ENCODE measurements around the gene SMAD7. TPM values are rescaled to one million over a fixed set of nuclear protein-coding genes. Genes with fewer than 3 reads are reported as not detected.

The SMAD7 gene
- total RNA-seq, 1 donor from 2014 or later, result 14.7 TPM

DNA sequence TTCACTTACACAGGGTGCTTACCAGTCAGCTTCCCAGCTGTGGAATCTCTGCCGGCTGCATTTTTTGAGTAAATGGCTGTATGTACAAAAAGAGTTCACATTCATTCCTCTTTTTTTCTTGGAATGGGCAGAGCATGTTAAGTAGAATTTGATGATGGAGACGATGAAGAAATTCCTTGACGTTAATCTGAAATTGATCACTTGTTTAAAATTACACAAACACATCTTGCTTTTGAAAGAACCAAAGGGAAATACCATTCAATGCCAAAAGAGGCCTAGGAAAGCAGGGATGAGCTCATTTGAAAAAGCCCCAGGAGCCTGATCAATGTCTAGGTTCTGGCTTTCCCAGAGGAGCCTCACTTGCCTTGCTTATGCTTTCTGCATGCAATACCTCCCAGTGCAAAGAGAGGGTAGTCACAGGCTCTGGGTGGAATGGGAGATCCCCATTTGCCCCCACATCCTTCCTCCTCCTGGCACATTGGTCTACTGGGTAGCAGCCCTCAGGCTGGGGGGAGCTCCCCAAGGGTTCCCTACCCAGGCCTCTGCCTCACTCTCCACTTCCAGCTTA is 12.3 kb upstream of the SMAD7 start:
- FAIRE-seq, result no peak
- no peak for DNase-seq (ENCODE audit: low spot score in 2 of 2)

DNA sequence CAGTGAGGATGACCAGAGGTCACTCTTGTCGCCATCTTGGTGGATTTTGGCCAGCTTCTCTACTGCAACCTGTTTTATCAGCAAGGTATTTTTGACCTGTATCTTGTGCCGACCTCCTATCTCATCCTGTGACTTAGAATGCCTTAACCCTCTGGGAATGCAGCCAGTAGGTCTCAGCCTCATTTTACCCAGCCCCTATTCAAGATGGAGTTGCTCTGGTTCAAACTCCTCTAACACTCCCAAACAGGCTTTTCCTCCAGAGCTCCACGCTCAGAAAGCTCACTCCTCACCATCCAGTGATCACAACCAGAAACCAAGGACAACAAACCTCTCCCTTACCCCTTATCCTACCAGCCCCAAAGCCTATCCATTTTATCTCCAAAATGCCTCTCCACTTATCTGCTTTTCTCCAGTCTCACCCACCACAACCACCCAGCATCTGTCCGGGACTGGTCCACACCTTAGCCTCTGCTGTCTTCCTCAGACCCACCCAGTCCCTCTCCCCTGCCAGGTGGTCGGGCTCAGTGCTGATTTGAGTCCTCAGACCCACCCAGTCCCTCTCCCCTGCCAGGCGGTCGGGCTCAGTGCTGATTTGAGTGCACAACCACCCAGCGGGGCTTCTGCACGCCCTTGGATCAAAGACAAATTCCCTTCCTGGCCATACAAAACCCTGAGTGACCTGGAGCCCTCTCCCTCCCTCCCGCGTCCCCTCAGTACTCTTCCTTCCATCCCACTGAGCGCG is 11.7 kb upstream of the SMAD7 start:
- FAIRE-seq (no peak), DNase-seq (ENCODE audit: low spot score in 2 of 2) (no peak)

GRCh38 chr18:48961547-48961946 is 10.8 kb upstream of the SMAD7 start:
- DNase-seq (ENCODE audit: low spot score in 2 of 2), result no peak
- FAIRE-seq, result no peak

DNA sequence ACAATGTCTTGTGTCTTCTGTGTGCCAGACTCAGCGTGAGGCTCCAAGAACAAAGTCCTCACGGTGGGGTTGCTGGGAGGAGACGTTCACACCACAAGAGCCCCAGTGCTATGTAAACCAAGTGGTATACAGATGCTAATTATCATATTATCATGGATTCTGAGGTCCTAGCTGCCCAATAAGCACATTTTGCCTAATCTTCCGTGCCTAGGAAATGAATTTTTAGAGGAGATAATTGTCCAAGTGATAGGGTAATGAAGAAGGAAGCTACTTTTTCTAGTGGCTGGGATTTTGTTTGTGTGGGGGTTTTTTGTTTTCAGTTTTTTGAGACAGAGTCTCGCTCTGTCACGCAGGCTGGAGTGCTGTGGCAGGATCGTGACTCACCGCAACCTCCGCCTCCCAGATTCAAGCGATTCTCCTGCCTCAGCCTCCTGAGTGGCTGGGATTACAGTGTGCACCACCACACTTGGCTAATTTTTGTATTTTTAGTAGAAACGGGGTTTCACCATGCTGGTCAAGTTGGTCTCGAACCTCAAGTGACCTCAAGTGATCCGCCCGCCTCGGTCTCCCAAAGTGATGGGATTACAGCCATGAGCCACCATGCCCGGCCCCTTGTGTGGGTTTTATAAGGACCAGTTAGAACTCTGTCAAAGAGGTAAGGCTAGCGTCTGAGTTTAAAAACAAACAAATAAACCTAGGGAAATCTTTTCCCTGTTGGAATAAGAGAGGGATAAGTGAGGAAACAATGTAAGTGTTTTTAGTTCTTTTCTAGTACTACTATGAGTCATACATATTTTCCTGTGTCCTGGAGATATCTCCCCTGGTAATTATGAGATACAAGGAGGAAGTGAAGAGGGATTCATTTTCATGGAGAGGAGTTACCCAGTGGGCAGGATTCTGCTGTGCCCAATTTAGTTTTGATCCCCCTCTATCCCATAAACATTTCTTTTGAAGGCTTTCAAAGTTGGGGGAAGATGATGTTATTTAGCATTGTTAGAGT is 9.5 kb upstream of the SMAD7 start:
- no peak for FAIRE-seq
- DNase-seq (ENCODE audit: low spot score in 2 of 2), result no peak

DNA sequence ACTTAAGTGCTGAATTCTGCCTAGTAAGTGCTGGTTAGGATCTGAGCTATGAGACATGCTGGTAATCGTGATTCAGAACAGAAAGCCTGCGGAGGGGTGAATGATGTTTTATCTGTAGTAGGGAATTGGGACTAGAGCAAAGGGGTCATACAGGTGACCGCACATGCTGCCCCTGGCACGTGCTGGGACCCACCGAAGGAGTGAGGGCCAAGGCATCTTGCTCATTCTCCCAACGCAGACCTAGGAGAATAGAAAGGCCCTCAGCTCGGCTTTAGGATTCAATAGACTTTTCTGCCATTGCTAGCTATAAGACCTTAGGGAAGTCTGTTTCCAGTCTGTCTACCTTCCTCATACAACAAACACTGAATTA is 8.8 kb upstream of the SMAD7 start:
- FAIRE-seq, result no peak
- DNase-seq (ENCODE audit: low spot score in 2 of 2), result no peak

DNA sequence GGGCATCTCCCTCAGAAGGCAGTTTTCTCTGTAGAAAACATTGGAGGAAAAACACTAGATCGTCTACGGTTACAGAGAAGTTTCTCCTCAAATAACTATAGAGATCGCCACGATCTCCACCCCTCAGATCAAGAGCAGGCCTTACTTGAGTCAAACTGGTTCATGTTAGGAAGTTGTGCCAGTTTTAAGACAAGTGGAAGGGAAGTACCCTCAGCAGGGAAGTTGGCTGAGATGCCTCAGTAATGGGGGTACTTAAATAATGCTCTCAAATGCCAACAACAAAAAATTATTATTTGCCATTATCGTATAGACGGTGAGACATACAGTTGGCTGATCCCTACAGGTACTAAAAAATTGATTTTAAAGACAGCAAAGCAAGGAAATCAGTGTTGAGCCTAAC is 8.2 kb upstream of the SMAD7 start:
- DNase-seq (ENCODE audit: low spot score in 2 of 2) (no peak), FAIRE-seq (no peak)

DNA sequence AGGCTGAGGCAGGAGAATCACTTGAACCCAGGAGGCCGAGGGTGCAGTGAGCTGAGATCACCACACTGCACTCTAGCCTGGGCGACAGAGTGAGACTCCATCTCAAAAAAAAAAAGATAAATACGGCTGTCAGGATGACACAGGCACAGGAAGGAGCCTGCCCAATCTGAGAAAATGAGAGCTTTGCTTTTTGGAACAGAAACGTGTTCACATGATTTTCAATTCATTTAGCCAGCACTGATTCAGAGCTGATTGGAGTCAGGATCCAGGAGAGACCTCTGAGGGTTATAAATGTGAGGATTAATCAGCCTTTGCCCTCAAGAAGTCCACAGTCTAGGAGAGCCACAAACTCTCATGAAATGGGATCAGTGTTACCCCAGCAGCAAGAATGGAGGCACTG is 6.9 kb upstream of the SMAD7 start:
- DNase-seq (ENCODE audit: low spot score in 2 of 2) (no peak), FAIRE-seq (no peak)

GRCh38 chr18:48957136-48957535 is 6.4 kb upstream of the SMAD7 start:
- no peak for DNase-seq (ENCODE audit: low spot score in 2 of 2)
- FAIRE-seq, result no peak

DNA sequence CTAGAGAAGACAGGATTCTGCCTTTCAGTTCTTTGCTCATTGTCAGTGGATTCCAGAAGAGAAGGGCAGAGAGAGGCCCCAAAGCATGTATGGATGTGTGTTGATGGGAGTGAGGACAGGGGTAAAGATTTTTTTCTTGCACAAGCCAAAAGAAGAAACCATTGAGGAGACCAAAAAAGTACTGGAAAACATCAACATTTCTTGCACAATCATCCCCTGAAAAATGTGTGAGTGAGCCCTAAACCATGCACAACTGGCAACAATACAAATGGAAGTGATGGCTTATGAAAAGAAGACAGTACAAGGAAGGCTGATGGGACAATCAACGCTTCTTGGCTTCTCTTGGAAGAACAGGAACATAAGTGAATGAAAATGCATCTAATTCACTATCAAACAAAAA is 5.6 kb upstream of the SMAD7 start:
- DNase-seq (ENCODE audit: low spot score in 2 of 2), result no peak

GRCh38 chr18:48955830-48956261 is 5.1 kb upstream of the SMAD7 start:
- DNase-seq (ENCODE audit: low spot score in 2 of 2), result no peak
- FAIRE-seq, result no peak

More for the DNA sequence above, 5.6 kb upstream of the SMAD7 start:
- FAIRE-seq, result no peak

- DNase-seq (ENCODE audit: low spot score in 2 of 2) (no peak), FAIRE-seq (no peak)
Measured at GRCh38 chr18:48954886-48955819, 4.4 kb upstream of the SMAD7 start.

- FAIRE-seq (no peak), DNase-seq (ENCODE audit: low spot score in 2 of 2) (no peak)
Measured at GRCh38 chr18:48953104-48953706, 2.4 kb upstream of the SMAD7 start.

DNA sequence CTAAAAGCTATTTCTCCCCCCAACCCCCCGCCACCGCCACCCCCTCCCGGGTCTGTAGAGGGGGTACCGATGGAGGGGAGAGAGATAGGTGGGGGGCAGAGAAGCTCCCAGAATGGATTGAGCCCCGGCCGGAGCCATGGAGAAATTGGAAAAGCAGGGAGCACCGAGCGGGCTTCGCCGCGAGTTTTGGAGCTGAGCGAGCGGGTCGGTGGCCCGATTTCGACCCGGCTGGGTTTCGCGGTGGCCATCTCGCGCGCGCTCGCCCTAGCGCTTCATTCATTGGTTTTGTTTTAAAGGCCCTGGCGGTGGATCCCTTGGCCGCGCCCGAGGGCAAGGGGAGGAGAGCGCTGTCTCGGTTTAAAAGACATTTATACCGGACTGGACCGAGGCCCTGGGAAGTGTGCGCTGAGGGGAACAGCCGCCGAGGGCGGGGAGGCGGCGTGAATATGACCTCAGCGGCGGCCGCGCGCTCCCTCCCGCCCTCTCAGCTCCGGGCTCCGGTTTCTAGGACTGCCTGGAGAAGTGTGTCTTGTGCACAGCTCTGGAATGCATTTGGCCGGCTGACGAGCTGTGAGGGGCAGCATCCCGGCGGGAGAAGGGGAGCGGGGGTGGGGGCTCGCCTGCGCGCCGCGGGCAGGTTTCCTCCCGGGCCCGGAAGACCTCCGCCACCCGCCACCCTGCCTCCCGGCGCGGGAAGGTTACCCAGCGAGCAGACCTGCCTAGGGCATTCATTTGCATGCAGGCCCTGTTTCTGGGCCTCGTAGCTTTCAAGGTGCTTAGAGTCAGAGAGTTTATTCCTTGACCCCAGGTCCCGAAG is 1.7 kb upstream of the SMAD7 start:
- FAIRE-seq, result no peak

GRCh38 chr18:48951448-48952286 is 902 bp upstream of the SMAD7 start:
- DNase-seq (ENCODE audit: low spot score in 2 of 2) (peak; percentile 90 to 94), FAIRE-seq (no peak)

More for the DNA sequence above, 1.7 kb upstream of the SMAD7 start:
- peak; percentile 71 to 82 for DNase-seq (ENCODE audit: low spot score in 2 of 2)

- FAIRE-seq, result no peak
- DNase-seq (ENCODE audit: low spot score in 2 of 2), result peak in 1 of 2 donors; percentile 51
Measured at GRCh38 chr18:48949606-48950535, 894 bp downstream of the SMAD7 start.

GRCh38 chr18:48949050-48949605 is 1.6 kb downstream of the SMAD7 start:
- no peak for DNase-seq (ENCODE audit: low spot score in 2 of 2)
- FAIRE-seq, result no peak

All from frontal cortex (tissue), 4 donors.